Measurements from ENCODE around the gene AATK.

- TF ChIP-seq, protein P1, sequence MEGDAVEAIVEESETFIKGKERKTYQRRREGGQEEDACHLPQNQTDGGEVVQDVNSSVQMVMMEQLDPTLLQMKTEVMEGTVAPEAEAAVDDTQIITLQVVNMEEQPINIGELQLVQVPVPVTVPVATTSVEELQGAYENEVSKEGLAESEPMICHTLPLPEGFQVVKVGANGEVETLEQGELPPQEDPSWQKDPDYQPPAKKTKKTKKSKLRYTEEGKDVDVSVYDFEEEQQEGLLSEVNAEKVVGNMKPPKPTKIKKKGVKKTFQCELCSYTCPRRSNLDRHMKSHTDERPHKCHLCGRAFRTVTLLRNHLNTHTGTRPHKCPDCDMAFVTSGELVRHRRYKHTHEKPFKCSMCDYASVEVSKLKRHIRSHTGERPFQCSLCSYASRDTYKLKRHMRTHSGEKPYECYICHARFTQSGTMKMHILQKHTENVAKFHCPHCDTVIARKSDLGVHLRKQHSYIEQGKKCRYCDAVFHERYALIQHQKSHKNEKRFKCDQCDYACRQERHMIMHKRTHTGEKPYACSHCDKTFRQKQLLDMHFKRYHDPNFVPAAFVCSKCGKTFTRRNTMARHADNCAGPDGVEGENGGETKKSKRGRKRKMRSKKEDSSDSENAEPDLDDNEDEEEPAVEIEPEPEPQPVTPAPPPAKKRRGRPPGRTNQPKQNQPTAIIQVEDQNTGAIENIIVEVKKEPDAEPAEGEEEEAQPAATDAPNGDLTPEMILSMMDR (IDR thresholded peaks at IDR 0.05) = no peak
- no peak for TF ChIP-seq POLR2A (IDR thresholded peaks at IDR 0.05)
These were observed 86.0 kb downstream of the AATK start for GRCh38 chr17:81080019-81080418.
